Measurements from ENCODE around the gene PSAP. TPM values are rescaled to one million over a fixed set of nuclear protein-coding genes. Genes with fewer than 3 reads are reported as not detected.

Gene PSAP
- polyA plus RNA-seq, 1 donor from 2014 or later = 651 TPM

DNA sequence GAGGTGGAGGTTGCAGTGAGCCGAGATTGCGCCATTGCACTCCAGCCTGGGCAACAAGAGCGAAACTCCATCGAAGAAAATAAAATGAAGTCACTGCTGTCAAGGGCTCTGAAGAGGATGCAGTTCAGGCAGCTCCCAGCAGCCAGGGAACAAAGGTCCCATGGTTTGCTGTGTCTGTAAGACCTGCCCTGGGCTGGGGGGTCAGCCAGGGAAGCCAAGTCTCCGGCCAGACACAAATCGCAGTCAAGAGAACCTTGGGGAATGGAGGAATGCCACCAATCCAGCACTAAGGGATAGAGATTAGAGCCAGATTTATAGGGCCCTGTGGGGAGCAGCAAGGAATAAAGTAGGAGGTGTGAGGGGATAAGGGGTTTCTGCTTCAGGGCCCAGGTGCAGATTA lies 48.8 kb downstream of the PSAP start:
- no peak overlapping the region for H2AFZ ChIP-seq (ENCODE audit: low read depth, low read length)
- H3F3A ChIP-seq (ENCODE audit: insufficient read depth, low read length, poor library complexity, severe bottlenecking) = no peaks in the 10 kb centered on the region
- no peak overlapping the region for H3K4me2 ChIP-seq (ENCODE audit: low read length)
- no peaks in the 10 kb centered on the region for H3K9me2 ChIP-seq (ENCODE audit: insufficient read depth, low read length)
- no peaks in the 10 kb centered on the region for H3K79me2 ChIP-seq (replicated peaks; ENCODE audit: insufficient read depth, low read length)
- no peaks in the 10 kb centered on the region for H3K36me3 ChIP-seq (ENCODE audit: insufficient read depth, low read length)
- H3K4me3 ChIP-seq (ENCODE audit: low read length) = no peak overlapping the region
- H4K20me1 ChIP-seq (ENCODE audit: insufficient read depth) = no peaks in the 10 kb centered on the region
- no peaks in the 10 kb centered on the region for H3K27me3 ChIP-seq (ENCODE audit: insufficient read depth, low read depth, low read length)
- no peak overlapping the region for H3K27ac ChIP-seq (ENCODE audit: low read length)
- no peak overlapping the region for H3K9ac ChIP-seq (ENCODE audit: low read length)
- TF ChIP-seq MXI1 (conservative IDR thresholded peaks at IDR 0.05; ENCODE audit: poor library complexity, severe bottlenecking) (no peak), EP300 (conservative IDR thresholded peaks at IDR 0.05; ENCODE audit: poor library complexity, severe bottlenecking) (no peak), POLR2AphosphoS5 (IDR thresholded peaks at IDR 0.05) (no peak), SMC3 (conservative IDR thresholded peaks at IDR 0.05; ENCODE audit: poor library complexity) (no peak), CTCF (IDR thresholded peaks at IDR 0.05; ENCODE audit: poor library complexity, severe bottlenecking) (no peak), RAD21 (conservative IDR thresholded peaks at IDR 0.05) (no peak), EZH2 (IDR thresholded peaks at IDR 0.05; ENCODE audit: borderline replicate concordance, insufficient read depth, low read length, poor library complexity, severe bottlenecking) (no peak), TAF1 (IDR thresholded peaks at IDR 0.05; ENCODE audit: low read depth) (no peak)
- TF ChIP-seq, protein P1, sequence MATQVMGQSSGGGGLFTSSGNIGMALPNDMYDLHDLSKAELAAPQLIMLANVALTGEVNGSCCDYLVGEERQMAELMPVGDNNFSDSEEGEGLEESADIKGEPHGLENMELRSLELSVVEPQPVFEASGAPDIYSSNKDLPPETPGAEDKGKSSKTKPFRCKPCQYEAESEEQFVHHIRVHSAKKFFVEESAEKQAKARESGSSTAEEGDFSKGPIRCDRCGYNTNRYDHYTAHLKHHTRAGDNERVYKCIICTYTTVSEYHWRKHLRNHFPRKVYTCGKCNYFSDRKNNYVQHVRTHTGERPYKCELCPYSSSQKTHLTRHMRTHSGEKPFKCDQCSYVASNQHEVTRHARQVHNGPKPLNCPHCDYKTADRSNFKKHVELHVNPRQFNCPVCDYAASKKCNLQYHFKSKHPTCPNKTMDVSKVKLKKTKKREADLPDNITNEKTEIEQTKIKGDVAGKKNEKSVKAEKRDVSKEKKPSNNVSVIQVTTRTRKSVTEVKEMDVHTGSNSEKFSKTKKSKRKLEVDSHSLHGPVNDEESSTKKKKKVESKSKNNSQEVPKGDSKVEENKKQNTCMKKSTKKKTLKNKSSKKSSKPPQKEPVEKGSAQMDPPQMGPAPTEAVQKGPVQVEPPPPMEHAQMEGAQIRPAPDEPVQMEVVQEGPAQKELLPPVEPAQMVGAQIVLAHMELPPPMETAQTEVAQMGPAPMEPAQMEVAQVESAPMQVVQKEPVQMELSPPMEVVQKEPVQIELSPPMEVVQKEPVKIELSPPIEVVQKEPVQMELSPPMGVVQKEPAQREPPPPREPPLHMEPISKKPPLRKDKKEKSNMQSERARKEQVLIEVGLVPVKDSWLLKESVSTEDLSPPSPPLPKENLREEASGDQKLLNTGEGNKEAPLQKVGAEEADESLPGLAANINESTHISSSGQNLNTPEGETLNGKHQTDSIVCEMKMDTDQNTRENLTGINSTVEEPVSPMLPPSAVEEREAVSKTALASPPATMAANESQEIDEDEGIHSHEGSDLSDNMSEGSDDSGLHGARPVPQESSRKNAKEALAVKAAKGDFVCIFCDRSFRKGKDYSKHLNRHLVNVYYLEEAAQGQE (IDR thresholded peaks at IDR 0.05; ENCODE audit: borderline replicate concordance) = no peak
- H3K9me3 ChIP-seq (ENCODE audit: low read length) = no peaks in the 10 kb centered on the region

DNA sequence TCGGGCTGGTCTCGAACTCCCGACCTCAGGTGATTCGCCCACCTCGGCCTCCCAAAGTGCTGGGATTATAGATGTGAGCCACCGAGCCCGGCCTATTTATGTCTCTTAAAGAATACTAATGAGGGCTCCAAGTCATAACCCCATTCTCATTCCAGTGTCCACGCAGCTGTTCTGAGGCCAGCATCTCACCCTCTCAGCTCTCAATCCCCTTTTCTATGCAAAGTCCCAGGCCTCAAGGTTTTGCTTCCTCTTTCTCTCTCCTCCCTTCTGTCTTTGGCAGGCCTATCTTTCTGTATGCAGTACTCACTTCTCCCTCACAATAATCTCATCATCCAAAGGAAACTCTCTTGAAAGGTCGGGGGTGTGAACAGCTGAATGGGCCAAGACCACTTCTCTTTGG lies 49.7 kb downstream of the PSAP start:
- Histone ChIP-seq H3K9ac (ENCODE audit: low read length) (no peak overlapping the region), H3K27ac (ENCODE audit: low read length) (no peak overlapping the region), H2AFZ (ENCODE audit: low read depth, low read length) (no peak overlapping the region), H3K27me3 (ENCODE audit: insufficient read depth, low read depth, low read length) (no peaks in the 10 kb centered on the region), H3K4me3 (ENCODE audit: low read length) (no peak overlapping the region), H3K36me3 (ENCODE audit: insufficient read depth, low read length) (no peaks in the 10 kb centered on the region), H3K4me2 (ENCODE audit: low read length) (no peak overlapping the region), H3K9me3 (ENCODE audit: low read length) (no peaks in the 10 kb centered on the region), H3K79me2 (replicated peaks; ENCODE audit: insufficient read depth, low read length) (no peaks in the 10 kb centered on the region), H3K9me2 (ENCODE audit: insufficient read depth, low read length) (no peaks in the 10 kb centered on the region), H3F3A (ENCODE audit: insufficient read depth, low read length, poor library complexity, severe bottlenecking) (no peaks in the 10 kb centered on the region), H4K20me1 (ENCODE audit: insufficient read depth) (no peaks in the 10 kb centered on the region)
- no peak for TF ChIP-seq EP300 (conservative IDR thresholded peaks at IDR 0.05; ENCODE audit: poor library complexity, severe bottlenecking)
- TF ChIP-seq MXI1 (conservative IDR thresholded peaks at IDR 0.05; ENCODE audit: poor library complexity, severe bottlenecking) = no peak
- no peak for TF ChIP-seq POLR2AphosphoS5 (IDR thresholded peaks at IDR 0.05)
- no peak for TF ChIP-seq RAD21 (conservative IDR thresholded peaks at IDR 0.05)
- TF ChIP-seq, protein P1 (IDR thresholded peaks at IDR 0.05; ENCODE audit: borderline replicate concordance) = no peak

All from neural cell (in vitro differentiated cells).